ENCODE measurements around the gene RFXANK.

DNA sequence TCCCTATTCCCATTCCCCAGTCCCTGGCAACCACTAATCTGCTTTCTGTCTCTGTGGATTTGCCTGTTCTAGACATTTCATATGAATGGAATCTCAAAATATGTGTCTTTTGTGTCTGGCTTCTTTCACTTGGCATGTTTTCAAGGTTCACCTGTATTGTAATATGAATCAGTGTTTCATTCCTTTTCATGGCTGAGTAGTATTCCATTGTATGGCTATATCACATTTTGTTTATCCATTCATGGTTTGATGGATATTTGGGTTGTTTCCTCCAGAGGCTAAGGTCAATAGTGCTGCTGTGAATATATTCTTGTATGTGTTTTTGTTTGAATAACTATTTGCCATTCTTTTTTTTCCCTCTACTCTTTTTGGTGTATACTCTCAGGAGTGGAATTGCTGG lies 44.1 kb downstream of the RFXANK start:
- TF ChIP-seq CTCF (IDR thresholded peaks at IDR 0.05) = no peak
- TF ChIP-seq POLR2AphosphoS5 (IDR thresholded peaks at IDR 0.05; ENCODE audit: insufficient read depth in 1 of 2, low read depth in 1 of 2) = no peak

Data from vagina (tissue), 2 donors.